NCI-H2171 (cell line): Measurements from ENCODE around the gene CD40LG.

ENCODE experiments used
- DNase-seq: peaks from one replicate; lab custom pipeline; 2025; lab: John Stamatoyannopoulos, UW

CD40LG gene

DNA sequence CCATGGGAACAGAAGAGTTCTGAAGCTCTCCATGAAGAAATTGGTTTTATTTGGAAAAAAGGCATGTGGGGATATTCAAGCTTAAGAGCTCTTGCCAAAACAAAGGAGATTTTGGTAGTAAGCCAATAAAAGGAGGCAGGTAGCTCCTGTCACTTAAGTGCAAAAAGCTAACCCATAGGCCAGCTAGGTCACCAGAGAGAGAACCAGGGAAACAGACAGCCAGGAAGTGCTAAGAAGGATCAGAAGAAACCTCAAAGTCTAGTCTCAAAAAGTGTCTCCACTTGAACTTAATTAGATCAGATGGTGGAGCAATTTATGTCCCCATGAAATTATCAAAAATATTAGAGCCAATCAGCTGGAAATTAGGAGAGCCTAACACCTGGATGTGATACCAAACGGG is 49.2 kb downstream of the CD40LG start:
- no peak for DNase-seq

DNA sequence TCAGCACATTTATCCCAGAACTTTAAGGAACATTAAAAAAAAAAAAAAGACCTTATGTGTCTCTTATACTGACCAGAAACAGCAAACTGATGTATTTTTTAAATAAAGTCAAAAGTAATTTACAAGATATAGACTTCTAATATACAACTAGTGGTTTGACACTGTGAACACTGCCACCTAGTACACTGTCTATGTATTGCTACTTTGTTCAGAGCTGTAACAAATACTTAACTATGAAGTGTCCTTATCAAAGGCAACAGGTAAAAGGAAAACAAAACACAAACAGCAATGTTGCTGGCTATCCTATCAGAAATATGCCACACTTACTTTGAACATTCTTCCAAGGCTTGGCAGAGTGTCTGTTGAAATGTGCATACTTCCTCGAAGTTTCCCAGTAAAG is 60.4 kb downstream of the CD40LG start:
- no peak for DNase-seq
